Heart left ventricle (tissue), 13 donors: ENCODE data around the gene KCTD17.

Source experiments
- CTCF ChIP-seq, 12 donors: fragments of 200-600 bp; sonication (generic) in 4 of 12; IDR thresholded peaks; one replicate each; pipeline versions ENCODE4 v1.5.0 to v1.8.0; 2018 to 2022; ENCODE audit warnings: antibody characterized with exemption in 12 of 12, mild to moderate bottlenecking in 5 of 12
- POLR2A ChIP-seq, 2 donors: fragments of 450-650 bp; IDR thresholded peaks; one replicate each; pipeline ENCODE4 v1.6.1; 2017; ENCODE audit warnings: antibody characterized with exemption in 2 of 2, mild to moderate bottlenecking in 2 of 2, moderate library complexity in 2 of 2
- donor health status: ischemic (EF 13 %, LVEDD 7.1; RV severe dilation, severe dysfunction).
- donor health status: DM: no; HTN: yes; CAD: no.
- donor health status: DM: no; HTN: no; CAD: no.
- donor health status: ischemic (EF 25% LVEDD 6.9; RV normal size, moderate dysfunction).
- donor health status: ischemic (EF 25% LVEDD 5.7; RV mildly dilated, moderate dysfunction).
- donor health status: ischemic (EF 35%, LVEDD 5.7; RV mildly dilated, moderate dysfunction).
- donor health status: nonischemic (EF 11% LVEDD 7.7; RV severe dilation, severe dysfunction).
- donor health status: DM: yes; HTN: yes; CAD: no.
- donor health status: PGD.
- donor health status: ischemic (EF 29% LVEDD 5.4; RV normal size, mild dysfunction).
- donor health status: nonischemic (EF 23%, LVEDD 6.1; RV moderate dilation, normal function).

- no peak for TF ChIP-seq CTCF (IDR thresholded peaks at IDR 0.05)
- TF ChIP-seq POLR2A (IDR thresholded peaks at IDR 0.05) = no peak
Observed at GRCh38 chr22:37018815-37019308, 32.7 kb upstream of the KCTD17 start.
